ENCODE results near the gene RNF152. TPM values are rescaled to one million over a fixed set of nuclear protein-coding genes. Genes with fewer than 3 reads are reported as not detected.

RNF152 gene
- total RNA-seq, 2 donors from 2014 or later, result 90.8 to 119 TPM

- H3K27ac Mint-ChIP-seq, result no peak overlapping the region
- Histone ChIP-seq H3K27me3 (ENCODE audit: control insufficient read depth, insufficient read depth, low read length, poor library complexity, severe bottlenecking) (no peaks in the 10 kb centered on the region), H3K9me3 (ENCODE audit: control insufficient read depth, low read length) (no peaks in the 10 kb centered on the region), H3K4me3 (ENCODE audit: low read length) (no peak overlapping the region), H3K9ac (ENCODE audit: extremely low read depth, low read length, poor library complexity, severe bottlenecking) (no peak overlapping the region), H3K27ac (ENCODE audit: low read depth, low read length) (no peak overlapping the region), H3K36me3 (ENCODE audit: control insufficient read depth, insufficient read depth, low read length) (no peaks in the 10 kb centered on the region), H3K4me1 (ENCODE audit: control insufficient read depth, insufficient read depth, low read length) (peaks cover 7% of the 10 kb centered on the region)
- 89 to 100% methylated on average over 3 to 10 of the region's 10 CpGs for WGBS, 2 experiments (ENCODE audit: insufficient coverage in 1 of 2, insufficient read length in 1 of 2)
- H3K36me3 Mint-ChIP-seq (ENCODE audit: low read depth), result peaks cover 1% of the 10 kb centered on the region
- peaks cover 5% of the 10 kb centered on the region for H3K27me3 Mint-ChIP-seq (ENCODE audit: insufficient read depth)
- H3K4me1 Mint-ChIP-seq, result peaks cover 22% of the 10 kb centered on the region
- peaks cover 4% of the 10 kb centered on the region for H3K9me3 Mint-ChIP-seq
- DNase-seq, result no peak
- TF ChIP-seq CTCF (conservative IDR thresholded peaks at IDR 0.05), result no peak
- no peak overlapping the region for H3K4me3 Mint-ChIP-seq
These were observed 7.9 kb upstream of the RNF152 start for GRCh38 chr18:61900504-61901281.

GRCh38 chr18:61898640-61899101 lies 5.9 kb upstream of the RNF152 start:
- 88 to 90% methylated on average over 4 to 5 of the region's 5 CpGs for WGBS, 2 experiments (ENCODE audit: insufficient coverage in 1 of 2, insufficient read length in 1 of 2)
- peaks cover 7% of the 10 kb centered on the region for H3K4me1 ChIP-seq (ENCODE audit: control insufficient read depth, insufficient read depth, low read length)

GRCh38 chr18:61896757-61897156 lies 4.0 kb upstream of the RNF152 start:
- peak overlapping the region; percentile 20 for H3K27ac Mint-ChIP-seq

More at GRCh38 chr18:61898640-61899101, 5.9 kb upstream of the RNF152 start:
- Histone ChIP-seq H3K9me3 (ENCODE audit: control insufficient read depth, low read length) (no peaks in the 10 kb centered on the region), H3K9ac (ENCODE audit: extremely low read depth, low read length, poor library complexity, severe bottlenecking) (no peak overlapping the region), H3K36me3 (ENCODE audit: control insufficient read depth, insufficient read depth, low read length) (no peaks in the 10 kb centered on the region), H3K27me3 (ENCODE audit: control insufficient read depth, insufficient read depth, low read length, poor library complexity, severe bottlenecking) (no peaks in the 10 kb centered on the region), H3K27ac (ENCODE audit: low read depth, low read length) (no peak overlapping the region), H3K4me3 (ENCODE audit: low read length) (no peak overlapping the region)
- DNase-seq, result no peak
- H3K27ac Mint-ChIP-seq, result no peak overlapping the region
- H3K27me3 Mint-ChIP-seq (ENCODE audit: insufficient read depth), result peaks cover 12% of the 10 kb centered on the region
- peaks cover 25% of the 10 kb centered on the region for H3K4me1 Mint-ChIP-seq
- H3K9me3 Mint-ChIP-seq, result peaks cover 4% of the 10 kb centered on the region
- H3K36me3 Mint-ChIP-seq (ENCODE audit: low read depth), result peaks cover 1% of the 10 kb centered on the region
- no peak overlapping the region for H3K4me3 Mint-ChIP-seq
- TF ChIP-seq CTCF (conservative IDR thresholded peaks at IDR 0.05), result no peak

More at GRCh38 chr18:61896757-61897156, 4.0 kb upstream of the RNF152 start:
- H3K4me1 ChIP-seq (ENCODE audit: control insufficient read depth, insufficient read depth, low read length), result peaks cover 7% of the 10 kb centered on the region
- peak; percentile 52 for DNase-seq
- H3K27me3 Mint-ChIP-seq (ENCODE audit: insufficient read depth), result peaks cover 28% of the 10 kb centered on the region
- 62 to 72% methylated on average over 4 to 5 of the region's 5 CpGs for WGBS, 2 experiments (ENCODE audit: insufficient coverage in 1 of 2, insufficient read length in 1 of 2)
- no peak overlapping the region for H3K4me3 Mint-ChIP-seq
- no peak for TF ChIP-seq CTCF (conservative IDR thresholded peaks at IDR 0.05)
- no peak overlapping the region for H3K27ac ChIP-seq (ENCODE audit: low read depth, low read length)
- no peaks in the 10 kb centered on the region for H3K9me3 ChIP-seq (ENCODE audit: control insufficient read depth, low read length)
- no peaks in the 10 kb centered on the region for H3K27me3 ChIP-seq (ENCODE audit: control insufficient read depth, insufficient read depth, low read length, poor library complexity, severe bottlenecking)
- peaks cover 31% of the 10 kb centered on the region for H3K4me1 Mint-ChIP-seq
- peaks cover 4% of the 10 kb centered on the region for H3K9me3 Mint-ChIP-seq
- peaks cover 6% of the 10 kb centered on the region for H3K36me3 Mint-ChIP-seq (ENCODE audit: low read depth)
- no peak overlapping the region for H3K9ac ChIP-seq (ENCODE audit: extremely low read depth, low read length, poor library complexity, severe bottlenecking)
- H3K4me3 ChIP-seq (ENCODE audit: low read length), result no peak overlapping the region
- peaks cover 9% of the 10 kb centered on the region for H3K36me3 ChIP-seq (ENCODE audit: control insufficient read depth, insufficient read depth, low read length)
